Astrocyte (in vitro differentiated cells and primary cell): ENCODE measurements around the gene ZNF28.

Source experiments
- EZH2 ChIP-seq: IDR thresholded peaks from 2 replicates; pipeline ENCODE4 v1.6.1; 2012; ENCODE audit warnings: mild to moderate bottlenecking, low read length, inconsistent platforms; ENCODE audit not compliant: insufficient read depth
- TF ChIP-seq, protein P1 (sequence below): IDR thresholded peaks from 2 replicates; pipeline ENCODE4 v1.5.1; 2011; ENCODE audit warnings: low read depth, mild to moderate bottlenecking, inconsistent platforms, low read length, moderate library complexity; ENCODE audit not compliant: insufficient read depth

DNA sequence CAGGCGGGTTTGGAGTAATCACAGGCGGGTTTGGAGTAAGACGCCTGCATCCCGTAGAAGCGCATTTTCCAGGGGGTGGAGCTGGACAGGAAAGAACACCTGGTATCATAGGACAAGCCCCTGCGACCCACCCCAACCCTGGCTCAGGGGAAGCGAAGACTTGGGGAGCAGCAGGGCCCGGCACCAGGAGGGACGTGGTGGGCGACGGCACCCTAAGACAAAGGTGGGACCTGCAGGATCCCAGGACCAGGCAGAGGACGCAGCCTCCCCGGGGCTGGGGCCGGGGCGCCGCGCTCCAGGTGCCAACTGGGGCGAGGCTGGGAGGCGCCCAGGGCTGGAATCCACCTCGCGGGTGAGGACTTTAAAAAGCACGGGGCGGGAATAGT, 35.4 kb downstream of the ZNF28 start:
- TF ChIP-seq, protein P1, sequence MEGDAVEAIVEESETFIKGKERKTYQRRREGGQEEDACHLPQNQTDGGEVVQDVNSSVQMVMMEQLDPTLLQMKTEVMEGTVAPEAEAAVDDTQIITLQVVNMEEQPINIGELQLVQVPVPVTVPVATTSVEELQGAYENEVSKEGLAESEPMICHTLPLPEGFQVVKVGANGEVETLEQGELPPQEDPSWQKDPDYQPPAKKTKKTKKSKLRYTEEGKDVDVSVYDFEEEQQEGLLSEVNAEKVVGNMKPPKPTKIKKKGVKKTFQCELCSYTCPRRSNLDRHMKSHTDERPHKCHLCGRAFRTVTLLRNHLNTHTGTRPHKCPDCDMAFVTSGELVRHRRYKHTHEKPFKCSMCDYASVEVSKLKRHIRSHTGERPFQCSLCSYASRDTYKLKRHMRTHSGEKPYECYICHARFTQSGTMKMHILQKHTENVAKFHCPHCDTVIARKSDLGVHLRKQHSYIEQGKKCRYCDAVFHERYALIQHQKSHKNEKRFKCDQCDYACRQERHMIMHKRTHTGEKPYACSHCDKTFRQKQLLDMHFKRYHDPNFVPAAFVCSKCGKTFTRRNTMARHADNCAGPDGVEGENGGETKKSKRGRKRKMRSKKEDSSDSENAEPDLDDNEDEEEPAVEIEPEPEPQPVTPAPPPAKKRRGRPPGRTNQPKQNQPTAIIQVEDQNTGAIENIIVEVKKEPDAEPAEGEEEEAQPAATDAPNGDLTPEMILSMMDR, result no peak
- TF ChIP-seq EZH2, result no peak
